ENCODE measurements around the gene ATP6V1B1.

- TF ChIP-seq CTCF (IDR thresholded peaks at IDR 0.05) (no peak), POLR2A (IDR thresholded peaks at IDR 0.05) (no peak)
Observed at GRCh38 chr2:70918016-70918415, 17.7 kb upstream of the ATP6V1B1 start.
